Activated naive CD4-positive, alpha-beta T cell treated with anti-CD3 and anti-CD28 coated beads for 36 hours (primary cell): ENCODE results near the gene LBH. TPM values are rescaled to one million over a fixed set of nuclear protein-coding genes. Genes with fewer than 3 reads are reported as not detected.

Experiments used
- CTCF ChIA-PET: fragments of 350-600 bp; sonication (Branson Sonifier 250); formaldehyde crosslinking; loops from one replicate; lab custom pipeline; 2021; ENCODE audit warnings: antibody characterized with exemption; lab: Charles Lee
- DNase-seq: peaks from one replicate; pipeline ENCODE4 v3.0.0-alpha.2; 2020
- H3K27ac Mint-ChIP-seq: one replicate; pipeline ENCODE4 v1.8.0; 2021; ENCODE audit warnings: mild to moderate bottlenecking, mixed read lengths
- H3K27me3 Mint-ChIP-seq: one replicate; pipeline ENCODE4 v1.8.0; 2021; ENCODE audit warnings: low read depth, mixed read lengths
- H3K36me3 Mint-ChIP-seq: one replicate; pipeline ENCODE4 v1.8.0; 2021; ENCODE audit warnings: low read depth, mixed read lengths
- H3K4me1 Mint-ChIP-seq: one replicate; pipeline ENCODE4 v1.8.0; 2021; ENCODE audit warnings: low read depth, mixed read lengths
- H3K4me3 Mint-ChIP-seq: one replicate; pipeline ENCODE4 v1.8.0; 2021; ENCODE audit warnings: mild to moderate bottlenecking, moderate library complexity, mixed read lengths
- H3K9me3 Mint-ChIP-seq: one replicate; pipeline ENCODE4 v1.8.0; 2021; ENCODE audit warnings: mixed read lengths
- intact Hi-C: fragments of 100-400 bp; cut with micrococcal nuclease; formaldehyde crosslinking; loops from one replicate; pipeline ENCODE4 v1.15.1; 2023
- total RNA-seq, 2 experiments: library from RNA; stranded (reverse); gene quantifications; one replicate each; pipeline ENCODE4 v1.2.3, GENCODE V29; 2021

The LBH gene
- total RNA-seq, 2 experiments from 2014 or later: 71.4 to 75.3 TPM

GRCh38 chr2:30237239-30237965 is 6.1 kb downstream of the LBH start:
- H3K27ac Mint-ChIP-seq: peak overlapping the region; percentile 38
- CTCF ChIA-PET: interaction anchor here (0.7 to 9.2 kb wide), 16 partner anchors 11 to 209 kb away, joined by 3 to 68 read pairs (median 6); partner anchors contain the start of gene LCLAT1
- peak; percentile 64 for DNase-seq
- no peaks in the 10 kb centered on the region for H3K27me3 Mint-ChIP-seq
- H3K36me3 Mint-ChIP-seq: peaks cover 39% of the 10 kb centered on the region
- intact Hi-C loops: loop anchor here (1.0 to 10.0 kb wide), 2 partner anchors 24 to 1123 kb away; partner anchors contain the start of gene CLIP4
- H3K4me1 Mint-ChIP-seq: peaks cover 84% of the 10 kb centered on the region
- H3K4me3 Mint-ChIP-seq: peak overlapping the region; percentile 10
- no peaks in the 10 kb centered on the region for H3K9me3 Mint-ChIP-seq

DNA sequence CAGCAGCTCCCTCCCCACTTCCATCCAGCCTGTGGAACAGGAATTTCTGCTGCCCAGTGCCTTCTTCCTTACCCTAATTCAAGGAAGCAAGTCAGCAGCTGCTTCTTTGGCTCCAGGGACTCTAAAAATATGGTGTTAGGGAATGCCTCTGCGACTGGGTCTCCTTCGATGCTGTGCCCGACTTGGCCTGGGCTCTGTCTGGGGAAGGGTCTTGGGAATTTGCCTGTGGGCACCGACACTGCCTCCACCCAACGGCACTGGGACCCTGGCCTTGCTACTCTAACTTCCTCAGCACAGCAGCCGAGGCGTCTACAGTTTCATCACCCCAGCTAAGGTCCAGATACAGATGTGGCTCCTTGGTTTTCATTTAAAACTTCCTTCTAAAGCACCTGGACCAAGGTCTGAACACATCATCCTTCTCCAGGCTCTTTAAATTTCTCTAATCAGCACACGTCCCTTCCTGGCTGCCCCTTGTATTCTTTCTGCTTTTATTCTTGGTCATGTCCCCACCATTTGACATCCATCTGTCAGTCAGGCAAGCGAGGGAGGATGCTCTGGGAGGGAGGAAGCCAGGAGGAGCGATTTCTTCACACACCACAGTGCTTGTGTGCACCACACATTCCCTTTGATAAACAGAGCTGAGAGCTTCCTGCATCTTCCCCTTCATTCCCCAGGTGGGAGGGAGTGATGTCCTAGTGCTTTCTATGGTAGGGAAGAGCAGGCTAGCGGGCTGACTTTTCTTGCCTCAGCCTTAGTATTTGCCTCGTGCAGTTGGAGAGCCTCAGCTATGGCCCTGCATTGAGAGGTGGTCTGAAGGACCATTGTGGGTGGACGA is 6.8 kb downstream of the LBH start:
- Mint-ChIP-seq H3K4me3 (peak overlapping the region; percentile 48), H3K4me1 (peaks cover 91% of the 10 kb centered on the region), H3K36me3 (peaks cover 40% of the 10 kb centered on the region), H3K27me3 (no peaks in the 10 kb centered on the region), H3K9me3 (no peaks in the 10 kb centered on the region), H3K27ac (peak overlapping the region; percentile 38)
- intact Hi-C loops: loop anchor here (1.0 to 10.0 kb wide), 3 partner anchors 15 to 1123 kb away; partner anchors contain the start of gene CLIP4
- DNase-seq: peak; percentile 45
- CTCF ChIA-PET: interaction anchor here (0.5 to 9.2 kb wide), 22 partner anchors 9 to 209 kb away, joined by 3 to 68 read pairs (median 6); partner anchors contain the start of gene LCLAT1

DNA sequence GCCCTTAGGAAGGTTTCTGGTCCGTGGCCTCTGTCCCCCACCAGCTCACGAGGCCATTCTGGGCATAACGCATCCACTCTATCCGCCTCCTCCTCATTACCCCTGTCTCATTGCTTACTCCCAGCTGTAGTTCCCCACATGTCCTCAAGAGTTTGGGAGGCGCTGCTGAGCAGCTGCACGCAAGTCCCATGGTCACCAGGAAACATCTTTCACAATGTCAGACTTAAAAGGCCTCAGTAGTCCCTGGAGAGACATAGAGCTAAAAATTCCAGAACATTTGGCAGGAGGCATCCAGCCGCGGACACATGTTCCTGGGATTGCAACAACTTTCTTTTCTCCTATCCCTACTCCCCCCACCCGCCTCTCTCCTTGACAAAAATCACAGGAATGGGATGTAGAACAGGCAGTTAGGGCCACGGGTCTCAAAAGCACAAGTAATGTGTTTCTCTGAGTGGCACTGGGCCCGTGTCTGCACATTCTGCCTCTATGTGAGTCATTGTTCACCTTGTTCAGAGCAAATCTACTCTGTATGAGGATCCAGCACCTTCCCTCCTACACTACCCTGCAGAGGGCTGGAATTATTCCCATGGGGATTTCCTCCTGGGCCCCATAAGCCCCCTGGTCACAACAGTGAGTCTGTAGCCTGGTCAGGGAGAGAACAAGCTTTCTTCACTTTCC is 8.1 kb downstream of the LBH start:
- H3K4me1 Mint-ChIP-seq: peaks cover 93% of the 10 kb centered on the region
- peaks cover 38% of the 10 kb centered on the region for H3K36me3 Mint-ChIP-seq
- H3K9me3 Mint-ChIP-seq: no peaks in the 10 kb centered on the region
- no peaks in the 10 kb centered on the region for H3K27me3 Mint-ChIP-seq
- peak; percentile 86 for DNase-seq
- CTCF ChIA-PET: interaction anchor here (0.6 to 9.2 kb wide), 28 partner anchors 9 to 267 kb away, joined by 3 to 68 read pairs (median 5); partner anchors contain the start of gene LCLAT1
- H3K27ac Mint-ChIP-seq: peak overlapping the region; percentile 79
- intact Hi-C loops: loop anchor here (1.0 to 10.0 kb wide), 5 partner anchors 13 to 1125 kb away; partner anchors contain the start of gene CLIP4
- H3K4me3 Mint-ChIP-seq: peak overlapping the region; percentile 45

DNA sequence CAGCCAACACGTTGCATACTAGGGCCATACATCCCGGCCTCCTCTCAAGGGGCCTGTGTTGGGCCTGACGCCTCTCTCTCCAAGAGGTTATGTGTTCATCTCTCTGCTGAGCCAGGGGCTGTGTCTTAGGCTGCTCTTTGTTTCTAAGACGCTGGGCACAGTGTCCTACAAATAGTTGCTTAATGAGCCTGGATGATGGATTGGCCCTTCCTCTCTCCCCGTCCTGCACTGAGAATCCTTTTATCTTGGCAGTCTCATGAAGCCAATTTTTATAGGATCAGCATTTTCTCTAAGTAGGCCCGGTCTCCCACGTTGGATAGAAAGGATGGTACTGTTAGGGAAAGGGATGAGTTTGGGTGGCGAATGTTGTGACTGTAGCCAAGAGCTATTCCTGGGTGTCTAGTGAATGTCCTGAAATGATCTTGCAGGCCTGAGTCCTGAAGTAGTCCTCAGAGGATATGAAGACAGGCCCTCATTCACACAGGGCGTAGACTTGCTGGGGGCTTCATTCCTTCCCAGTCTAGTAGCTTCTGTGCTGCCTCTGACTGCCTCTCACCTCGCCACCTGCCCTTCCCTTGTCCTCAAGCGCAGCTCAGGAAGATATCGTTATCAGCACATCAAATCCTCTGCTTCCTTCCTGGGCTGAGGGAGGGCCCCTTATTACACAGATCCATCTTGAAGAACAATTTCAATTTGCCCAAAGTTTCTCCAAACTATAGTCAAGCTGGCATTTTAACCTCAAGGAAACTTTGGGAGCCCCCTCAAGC is 8.8 kb downstream of the LBH start:
- peak; percentile 38 for DNase-seq
- intact Hi-C loops: loop anchor here (1.0 to 10.0 kb wide), 5 partner anchors 13 to 1125 kb away; partner anchors contain the start of gene CLIP4
- H3K9me3 Mint-ChIP-seq: no peaks in the 10 kb centered on the region
- peak overlapping the region; percentile 20 for H3K4me3 Mint-ChIP-seq
- peak overlapping the region; percentile 79 for H3K27ac Mint-ChIP-seq
- no peaks in the 10 kb centered on the region for H3K27me3 Mint-ChIP-seq
- peaks cover 31% of the 10 kb centered on the region for H3K36me3 Mint-ChIP-seq
- CTCF ChIA-PET: interaction anchor here (0.6 to 9.2 kb wide), 23 partner anchors 8 to 471 kb away, joined by 3 to 68 read pairs (median 5); no protein-coding TSS in a partner anchor
- H3K4me1 Mint-ChIP-seq: peaks cover 89% of the 10 kb centered on the region

DNA sequence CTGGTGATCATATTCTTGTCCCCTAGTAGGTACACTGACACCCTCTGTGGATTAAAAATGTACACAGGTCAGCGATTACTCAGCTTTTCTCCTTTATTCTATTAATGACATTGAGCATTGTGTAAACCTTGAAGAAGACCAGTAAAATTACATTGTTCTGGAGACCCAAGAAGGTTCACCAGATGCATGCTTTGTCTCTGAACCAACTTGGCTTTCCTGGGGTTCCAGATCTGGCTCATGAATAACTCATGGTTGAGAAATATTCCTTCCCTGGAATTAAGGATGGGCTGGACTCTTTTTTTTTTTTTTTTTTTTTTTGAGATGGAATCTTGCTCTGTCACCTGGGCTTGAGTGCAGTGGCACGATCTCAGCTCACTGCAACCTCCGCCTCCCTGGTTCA is 11.9 kb downstream of the LBH start:
- Mint-ChIP-seq H3K4me1 (peaks cover 89% of the 10 kb centered on the region), H3K9me3 (no peaks in the 10 kb centered on the region), H3K27me3 (no peaks in the 10 kb centered on the region), H3K36me3 (peaks cover 28% of the 10 kb centered on the region), H3K27ac (peak overlapping the region; percentile 63), H3K4me3 (peak overlapping the region; percentile 28)
- intact Hi-C loops: no loop called here
- DNase-seq: no peak
- CTCF ChIA-PET: interaction anchor here (0.7 to 3.5 kb wide), 7 partner anchors 11 to 468 kb away, joined by 3 to 10 read pairs (median 4); no protein-coding TSS in a partner anchor

- Mint-ChIP-seq H3K4me1 (peaks cover 87% of the 10 kb centered on the region), H3K27ac (no peak overlapping the region), H3K27me3 (no peaks in the 10 kb centered on the region), H3K4me3 (no peak overlapping the region), H3K36me3 (peaks cover 21% of the 10 kb centered on the region), H3K9me3 (no peaks in the 10 kb centered on the region)
- CTCF ChIA-PET: interaction anchor here (0.8 to 3.5 kb wide), 6 partner anchors 9 to 177 kb away, joined by 3 to 10 read pairs (median 3); no protein-coding TSS in a partner anchor
- intact Hi-C loops: no loop called here
- no peak for DNase-seq
Observed at GRCh38 chr2:30245364-30245763, 14.0 kb downstream of the LBH start.

DNA sequence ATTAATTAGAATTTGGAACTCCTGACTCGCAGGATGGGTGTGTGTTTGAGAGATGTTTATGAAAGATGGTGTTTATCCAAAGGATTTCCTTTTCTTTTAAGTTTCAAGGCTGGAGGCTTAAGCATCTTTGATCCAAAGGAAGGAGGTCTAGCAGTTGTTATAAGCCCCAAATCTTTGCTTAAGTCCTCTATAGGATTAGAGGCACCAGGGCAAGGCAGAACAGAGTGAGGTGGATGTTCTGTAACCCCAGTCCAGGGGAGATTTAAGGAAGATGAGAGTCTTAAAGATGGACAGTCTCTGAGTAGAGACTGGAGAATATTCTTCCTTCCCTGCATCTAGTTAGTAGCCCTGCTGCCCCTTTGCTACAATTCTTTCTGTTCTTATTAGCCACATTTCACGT is 17.5 kb downstream of the LBH start:
- peaks cover 88% of the 10 kb centered on the region for H3K4me1 Mint-ChIP-seq
- DNase-seq: no peak
- H3K36me3 Mint-ChIP-seq: peaks cover 30% of the 10 kb centered on the region
- H3K4me3 Mint-ChIP-seq: no peak overlapping the region
- H3K9me3 Mint-ChIP-seq: peaks cover 7% of the 10 kb centered on the region
- H3K27ac Mint-ChIP-seq: peak overlapping the region; percentile 34
- no peaks in the 10 kb centered on the region for H3K27me3 Mint-ChIP-seq
- intact Hi-C loops: no loop called here
- CTCF ChIA-PET: interaction anchor here (0.6 to 3.0 kb wide), 3 partner anchors 8 to 22 kb away, joined by 3 to 17 read pairs (median 3); no protein-coding TSS in a partner anchor

GRCh38 chr2:30249354-30249753 is 18.0 kb downstream of the LBH start:
- H3K27ac Mint-ChIP-seq: no peak overlapping the region
- no peak for DNase-seq
- intact Hi-C loops: no loop called here
- H3K27me3 Mint-ChIP-seq: no peaks in the 10 kb centered on the region
- H3K4me3 Mint-ChIP-seq: no peak overlapping the region
- peaks cover 30% of the 10 kb centered on the region for H3K36me3 Mint-ChIP-seq
- peaks cover 88% of the 10 kb centered on the region for H3K4me1 Mint-ChIP-seq
- CTCF ChIA-PET: interaction anchor here (0.6 to 3.0 kb wide), 3 partner anchors 10 to 213 kb away, joined by 3 to 17 read pairs (median 7); no protein-coding TSS in a partner anchor
- peaks cover 7% of the 10 kb centered on the region for H3K9me3 Mint-ChIP-seq

DNA sequence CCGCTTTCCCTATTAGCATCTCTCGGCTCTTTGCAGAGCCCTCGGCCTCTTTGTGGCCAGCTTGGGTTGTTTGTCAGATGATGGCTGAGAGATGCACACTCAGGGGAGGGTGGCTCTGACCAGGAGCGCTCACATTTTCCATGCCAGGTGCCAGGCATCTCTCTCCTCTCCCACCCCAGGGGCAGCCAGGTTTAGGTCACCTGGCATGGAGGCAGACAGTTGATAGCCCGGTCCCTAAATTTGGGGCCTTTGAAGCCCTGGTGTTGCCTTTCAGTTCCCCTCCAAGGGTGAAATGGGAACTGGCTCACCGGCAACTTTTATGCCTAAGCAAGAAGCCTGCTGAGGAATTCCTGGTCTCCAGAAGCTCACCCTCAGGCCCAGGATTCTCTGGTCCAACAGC is 19.1 kb downstream of the LBH start:
- no peak for DNase-seq
- no peak overlapping the region for H3K4me3 Mint-ChIP-seq
- H3K36me3 Mint-ChIP-seq: peaks cover 32% of the 10 kb centered on the region
- H3K4me1 Mint-ChIP-seq: peaks cover 93% of the 10 kb centered on the region
- H3K9me3 Mint-ChIP-seq: peaks cover 7% of the 10 kb centered on the region
- no peaks in the 10 kb centered on the region for H3K27me3 Mint-ChIP-seq
- CTCF ChIA-PET: interaction anchor here (1.2 to 1.3 kb wide), 2 partner anchors 12 to 14 kb away, joined by 4 to 7 read pairs; no protein-coding TSS in a partner anchor
- no peak overlapping the region for H3K27ac Mint-ChIP-seq
- intact Hi-C loops: no loop called here

GRCh38 chr2:30252723-30253701 is 21.7 kb downstream of the LBH start:
- DNase-seq: peak; percentile 87
- Mint-ChIP-seq H3K9me3 (peaks cover 7% of the 10 kb centered on the region), H3K4me3 (peak overlapping the region; percentile 14), H3K27ac (peak overlapping the region; percentile 81), H3K27me3 (no peaks in the 10 kb centered on the region), H3K36me3 (peaks cover 34% of the 10 kb centered on the region), H3K4me1 (peaks cover 94% of the 10 kb centered on the region)
- CTCF ChIA-PET: interaction anchor here (0.5 to 7.9 kb wide), 7 partner anchors 12 to 330 kb away, joined by 3 to 68 read pairs (median 4); no protein-coding TSS in a partner anchor
- intact Hi-C loops: loop anchor here (1.0 to 2.0 kb wide), 6 partner anchors 9 to 169 kb away; partner anchors contain the start of gene LBH
